Measurements from ENCODE around the gene HPN. TPM values are rescaled to one million over a fixed set of nuclear protein-coding genes. Genes with fewer than 3 reads are reported as not detected.

HPN gene
- total and polyA plus RNA-seq, 2 donors (not counting 3 experiments of a cell fraction or from before 2014, with no cell fraction given), result 0.10 TPM; not detected in 1

GRCh38 chr19:35024095-35024494 is 17.4 kb upstream of the HPN start:
- no peak overlapping the region for H3K27ac ChIP-seq (ENCODE audit: insufficient read depth, low read depth, low read length)
- H3K27me3 ChIP-seq (ENCODE audit: control insufficient read depth in 2 of 2, insufficient read depth in 2 of 2, low read length in 2 of 2), result no peaks in the 10 kb centered on the region
- FAIRE-seq, result no peak
- no peak overlapping the region for H3K9ac ChIP-seq (replicated peaks; ENCODE audit: extremely low read depth, insufficient read depth, low read length)
- ChIA-PET CTCF (no interaction called here), POLR2A (no interaction called here)
- no TSS peak for BruUV-seq (replicated peaks)
- H3K79me2 ChIP-seq (ENCODE audit: control insufficient read depth, insufficient read depth, low read length), result no peaks in the 10 kb centered on the region
- no peaks in the 10 kb centered on the region for H3K9me3 ChIP-seq (replicated peaks; ENCODE audit: control insufficient read depth, insufficient read depth, low read length)
- no peak overlapping the region for H3K4me3 ChIP-seq (replicated peaks in 1 of 3; ENCODE audit: insufficient read depth in 1 of 3, low read depth in 1 of 3, low read length in 3 of 3)
- no peak overlapping the region for H3K4me2 ChIP-seq (ENCODE audit: insufficient read depth, low read length)
- no peaks in the 10 kb centered on the region for H3K9me1 ChIP-seq (replicated peaks; ENCODE audit: control insufficient read depth, extremely low read depth, insufficient read depth, low read length)
- TF ChIP-seq POLR2AphosphoS5 (IDR thresholded peaks at IDR 0.05; ENCODE audit: insufficient read depth, low read depth, low read length) (no peak), MYC (IDR thresholded peaks at IDR 0.05; ENCODE audit: low read depth, low read length) (no peak), POLR2A (IDR thresholded peaks at IDR 0.05; ENCODE audit: low read depth, low read length) (no peak), EZH2 (IDR thresholded peaks at IDR 0.05; ENCODE audit: borderline replicate concordance, low read depth, low read length, severe bottlenecking) (no peak), FOS (IDR thresholded peaks at IDR 0.05; ENCODE audit: borderline replicate concordance, insufficient read depth, low read length) (no peak)
- TF ChIP-seq, protein P1, sequence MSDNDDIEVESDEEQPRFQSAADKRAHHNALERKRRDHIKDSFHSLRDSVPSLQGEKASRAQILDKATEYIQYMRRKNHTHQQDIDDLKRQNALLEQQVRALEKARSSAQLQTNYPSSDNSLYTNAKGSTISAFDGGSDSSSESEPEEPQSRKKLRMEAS (IDR thresholded peaks at IDR 0.05; ENCODE audit: insufficient read depth, insufficient read length), result no peak
- intact Hi-C loops (cut with micrococcal nuclease) (no loop called here), dilution Hi-C loops (cut with MboI; ENCODE audit: extremely low pct_ligation_motif_present, low sequenced_read_pairs) (no loop called here)
- peaks cover 9 to 68% of the 10 kb centered on the region in 2 experiments for H3K36me3 ChIP-seq (ENCODE audit: control insufficient read depth in 2 of 2, extremely low read depth in 1 of 2, insufficient read depth in 2 of 2, low read length in 2 of 2)
- no peak for DNase-seq (ENCODE audit: low read depth, low spot score)
- no peak overlapping the region for H2AFZ ChIP-seq (ENCODE audit: low read depth, low read length)
- H3K4me1 ChIP-seq (ENCODE audit: control insufficient read depth, extremely low read depth, insufficient read depth, low read length), result no peaks in the 10 kb centered on the region
- no peaks in the 10 kb centered on the region for H4K20me1 ChIP-seq (replicated peaks; ENCODE audit: control insufficient read depth, extremely low read depth, insufficient read depth, low read length)

DNA sequence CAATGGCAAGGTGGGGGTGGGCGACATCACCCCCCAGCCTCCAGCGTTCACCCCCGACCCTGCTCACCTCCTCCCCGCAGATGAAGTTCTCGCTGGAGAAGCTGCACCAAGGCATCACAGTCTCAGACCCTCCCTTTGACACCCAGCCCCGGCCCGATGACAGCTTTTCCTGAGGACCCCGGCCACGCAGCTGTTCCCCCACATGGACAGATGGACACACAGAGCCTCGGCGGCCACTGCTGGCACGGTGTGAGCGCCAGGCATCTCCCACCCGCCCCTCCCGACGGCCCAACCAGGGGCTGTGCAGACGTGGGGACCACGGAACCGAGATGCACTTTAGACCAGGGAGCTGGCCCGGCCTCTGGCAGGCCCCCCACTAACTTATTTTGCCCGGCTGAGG is 15.6 kb upstream of the HPN start:
- Histone ChIP-seq H3K9me1 (replicated peaks; ENCODE audit: control insufficient read depth, extremely low read depth, insufficient read depth, low read length) (no peaks in the 10 kb centered on the region), H3K4me2 (ENCODE audit: insufficient read depth, low read length) (no peak overlapping the region), H3K4me1 (ENCODE audit: control insufficient read depth, extremely low read depth, insufficient read depth, low read length) (peaks cover 2% of the 10 kb centered on the region), H4K20me1 (replicated peaks; ENCODE audit: control insufficient read depth, extremely low read depth, insufficient read depth, low read length) (no peaks in the 10 kb centered on the region), H3K9ac (replicated peaks; ENCODE audit: extremely low read depth, insufficient read depth, low read length) (no peak overlapping the region), H2AFZ (ENCODE audit: low read depth, low read length) (no peak overlapping the region), H3K79me2 (ENCODE audit: control insufficient read depth, insufficient read depth, low read length) (no peaks in the 10 kb centered on the region), H3K9me3 (replicated peaks; ENCODE audit: control insufficient read depth, insufficient read depth, low read length) (no peaks in the 10 kb centered on the region), H3K27ac (ENCODE audit: insufficient read depth, low read depth, low read length) (no peak overlapping the region), H3K27me3 (ENCODE audit: control insufficient read depth in 2 of 2, insufficient read depth in 2 of 2, low read length in 2 of 2) (no peaks in the 10 kb centered on the region), H3K4me3 (replicated peaks in 1 of 3; ENCODE audit: insufficient read depth in 1 of 3, low read depth in 1 of 3, low read length in 3 of 3) (no peak overlapping the region), H3K36me3 (ENCODE audit: control insufficient read depth in 2 of 2, extremely low read depth in 1 of 2, insufficient read depth in 2 of 2, low read length in 2 of 2) (peaks cover 3 to 54% of the 10 kb centered on the region in 2 experiments)
- TF ChIP-seq POLR2A (IDR thresholded peaks at IDR 0.05; ENCODE audit: low read depth, low read length) (no peak), FOS (IDR thresholded peaks at IDR 0.05; ENCODE audit: borderline replicate concordance, insufficient read depth, low read length) (no peak)
- dilution Hi-C loops (cut with MboI; ENCODE audit: extremely low pct_ligation_motif_present, low sequenced_read_pairs), result no loop called here
- POLR2A ChIA-PET, result no interaction called here
- intact Hi-C loops (cut with micrococcal nuclease), result no loop called here
- no TSS peak for BruUV-seq (replicated peaks)
- DNase-seq (ENCODE audit: low read depth, low spot score) (no peak), FAIRE-seq (no peak)
- CTCF ChIA-PET, result interaction anchor here (0.6 to 2.0 kb wide), 6 partner anchors 9 to 185 kb away, joined by 3 to 8 read pairs (median 4); no protein-coding TSS in a partner anchor
